Fibroblast of villous mesenchyme (primary cell): ENCODE results near the gene LSM5. TPM values are rescaled to one million over a fixed set of nuclear protein-coding genes. Genes with fewer than 3 reads are reported as not detected.
A peak's percentile ranks its signal among the peaks of the same experiment; 100 is the strongest.

Source experiments
- DNase-seq: peaks from one replicate; pipeline ENCODE4 v3.0.0-alpha.2; 2010; ENCODE audit warnings: low read depth
- H3K4me3 ChIP-seq: 2 replicates; pipeline ENCODE4 v1.5.1; 2011; ENCODE audit warnings: low read depth, mild to moderate bottlenecking, low read length
- total RNA-seq: library from RNA; depleted of rRNA; stranded (reverse); fragments of >200 nt; gene quantifications from 2 replicates; pipeline ENCODE4 v1.2.3, GENCODE V29; 2012
- TF ChIP-seq, protein P1 (sequence below): IDR thresholded peaks from 2 replicates; pipeline ENCODE4 v1.5.1; 2012; ENCODE audit warnings: low read depth, mild to moderate bottlenecking, low read length; ENCODE audit not compliant: insufficient read depth

Gene LSM5
- total RNA-seq, result 27.1 and 37.1 TPM in 2 replicates

DNA sequence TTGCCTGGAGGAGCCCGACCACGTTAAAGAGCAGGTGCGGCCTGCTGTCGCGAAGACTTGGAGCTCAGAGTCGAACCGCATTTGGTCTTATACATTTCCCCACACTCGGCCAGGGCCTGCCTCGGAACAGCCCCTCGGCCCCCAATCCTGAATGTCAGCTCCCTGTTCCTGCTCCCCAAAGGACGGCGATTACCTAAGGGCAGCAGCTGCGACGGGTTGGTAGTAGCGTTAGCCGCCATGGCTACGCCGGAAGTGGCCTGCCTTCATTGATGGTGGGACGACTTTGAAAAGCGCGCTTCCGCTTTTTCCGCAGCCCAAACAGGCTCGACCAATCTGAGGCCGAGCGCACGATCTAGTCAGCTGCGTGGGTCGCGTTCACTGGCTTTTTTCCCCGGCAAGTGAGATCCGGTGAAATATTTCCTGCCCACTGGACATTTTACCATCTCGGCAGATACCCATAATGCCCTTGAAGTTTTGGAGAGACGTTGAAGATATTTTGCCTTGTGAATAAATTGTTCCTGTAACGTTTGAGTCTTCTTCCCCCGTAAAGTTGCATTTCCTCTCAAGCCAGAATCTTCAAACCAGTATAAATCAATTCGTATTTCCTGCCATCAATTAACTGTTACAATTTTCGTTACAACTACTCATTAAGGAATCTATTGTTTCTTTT is at the start of gene LSM5:
Gene LSM5 (minus strand): TSS at position 254 of the 670 bp plus-strand sequence. CDS start 15 bp downstream, at position 239.
- TF ChIP-seq, protein P1, sequence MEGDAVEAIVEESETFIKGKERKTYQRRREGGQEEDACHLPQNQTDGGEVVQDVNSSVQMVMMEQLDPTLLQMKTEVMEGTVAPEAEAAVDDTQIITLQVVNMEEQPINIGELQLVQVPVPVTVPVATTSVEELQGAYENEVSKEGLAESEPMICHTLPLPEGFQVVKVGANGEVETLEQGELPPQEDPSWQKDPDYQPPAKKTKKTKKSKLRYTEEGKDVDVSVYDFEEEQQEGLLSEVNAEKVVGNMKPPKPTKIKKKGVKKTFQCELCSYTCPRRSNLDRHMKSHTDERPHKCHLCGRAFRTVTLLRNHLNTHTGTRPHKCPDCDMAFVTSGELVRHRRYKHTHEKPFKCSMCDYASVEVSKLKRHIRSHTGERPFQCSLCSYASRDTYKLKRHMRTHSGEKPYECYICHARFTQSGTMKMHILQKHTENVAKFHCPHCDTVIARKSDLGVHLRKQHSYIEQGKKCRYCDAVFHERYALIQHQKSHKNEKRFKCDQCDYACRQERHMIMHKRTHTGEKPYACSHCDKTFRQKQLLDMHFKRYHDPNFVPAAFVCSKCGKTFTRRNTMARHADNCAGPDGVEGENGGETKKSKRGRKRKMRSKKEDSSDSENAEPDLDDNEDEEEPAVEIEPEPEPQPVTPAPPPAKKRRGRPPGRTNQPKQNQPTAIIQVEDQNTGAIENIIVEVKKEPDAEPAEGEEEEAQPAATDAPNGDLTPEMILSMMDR, result no peak
- H3K4me3 ChIP-seq, result peak within 1 kb of the TSS; percentile 88
- DNase-seq, result peak; percentile 95

DNA sequence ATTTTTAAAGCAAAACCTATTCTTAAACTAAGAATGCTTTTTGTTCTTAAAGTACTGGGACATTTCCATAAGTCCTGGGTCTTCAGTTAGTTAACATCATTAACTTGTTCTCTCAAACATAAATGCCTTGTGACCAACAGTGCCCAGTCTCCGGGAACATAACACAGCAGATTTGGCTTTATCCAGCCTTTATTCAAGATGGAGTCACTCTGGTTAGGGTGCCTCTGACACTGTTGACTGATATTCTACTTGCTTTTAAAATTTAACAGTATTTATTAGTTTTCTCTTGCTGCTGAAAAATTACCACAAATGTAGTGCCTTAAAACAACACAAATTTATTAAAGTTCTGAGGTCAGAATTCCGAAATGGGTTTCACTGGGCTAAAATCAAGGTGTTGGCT is 49.2 kb upstream of the LSM5 start:
- TF ChIP-seq, protein P1, result no peak
- H3K4me3 ChIP-seq, result no peak overlapping the region
- DNase-seq, result no peak

DNA sequence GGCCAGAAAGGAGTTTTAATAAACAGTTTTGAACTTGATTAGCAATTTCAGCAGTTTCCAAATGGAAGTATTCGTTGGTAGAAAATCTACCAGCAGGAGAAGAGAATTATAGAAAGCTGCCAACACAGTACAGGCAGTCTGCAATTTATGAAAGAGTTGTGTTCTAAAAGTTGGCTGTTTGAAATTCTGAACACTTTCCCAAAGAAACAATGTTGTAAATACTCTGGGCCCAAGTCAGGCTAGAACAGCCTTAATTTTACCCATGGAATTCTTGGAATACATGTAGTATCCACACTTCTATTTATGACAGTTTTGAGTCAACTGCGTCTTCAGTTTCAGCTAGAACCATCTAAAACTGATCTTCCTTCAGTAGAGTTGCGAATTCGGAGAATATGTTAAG is 47.6 kb upstream of the LSM5 start:
- no peak overlapping the region for H3K4me3 ChIP-seq
- no peak for DNase-seq
- TF ChIP-seq, protein P1, result no peak

DNA sequence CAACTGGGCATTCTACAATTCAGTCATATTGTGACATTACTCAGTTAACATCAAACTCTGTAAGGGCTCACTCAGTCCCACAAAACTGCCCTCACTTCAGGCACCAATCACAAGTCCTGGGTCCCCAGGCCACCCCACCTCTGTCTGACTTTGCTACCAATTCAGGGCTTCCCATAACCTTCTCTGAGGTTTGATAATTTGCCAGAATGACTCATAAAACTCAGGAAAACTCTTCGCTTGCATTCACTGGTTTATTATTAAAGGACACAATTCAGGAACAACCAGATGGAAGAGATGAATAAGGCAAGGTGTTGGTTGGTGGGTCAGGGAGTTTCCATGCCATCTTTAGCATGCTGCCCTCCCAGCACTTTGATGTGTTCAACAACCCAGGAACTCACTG is 46.4 kb upstream of the LSM5 start:
- TF ChIP-seq, protein P1, result no peak
- peak; percentile 61 for DNase-seq
- no peak overlapping the region for H3K4me3 ChIP-seq

- DNase-seq, result no peak
- no peak overlapping the region for H3K4me3 ChIP-seq
- TF ChIP-seq, protein P1, result no peak
These were observed 45.8 kb upstream of the LSM5 start for GRCh38 chr7:32536016-32536415.

GRCh38 chr7:32535162-32535702 is 45.1 kb upstream of the LSM5 start:
- DNase-seq, result no peak
- TF ChIP-seq, protein P1, result no peak
- no peak overlapping the region for H3K4me3 ChIP-seq
